IMR-90 (cell line): ENCODE measurements around the gene DBP. TPM values are rescaled to one million over a fixed set of nuclear protein-coding genes. Genes with fewer than 3 reads are reported as not detected.

Experiments used
- ATAC-seq: fragments of 200-7000 bp; cut with Tn5 transposase; 2 replicates; pipeline ENCODE4 v1.9.1; 2020; ENCODE audit warnings: low read depth, mild to moderate bottlenecking, moderate library complexity
- BruUV-seq: library from RNA; stranded (reverse); fragments of 400-500 nt; replicated peaks from 2 replicates; lab custom pipeline; 2021; lab: Mats Ljungman, UMichigan
- CTCF ChIA-PET: fragments of 300-600 bp; formaldehyde crosslinking; extraction: SDS; loops from one replicate; lab custom pipeline; 2021; ENCODE audit warnings: antibody characterized with exemption; lab: Yijun Ruan, JAX
- POLR2A ChIA-PET: fragments of 300-600 bp; sonication (Branson Sonifier 250); formaldehyde crosslinking; loops from one replicate; lab custom pipeline; 2022; ENCODE audit warnings: antibody characterized with exemption; ENCODE audit not compliant: unreplicated experiment; lab: Charles Lee
- DNase-seq: peaks from one replicate; pipeline ENCODE4 v3.0.0; 2013
- H2AFZ ChIP-seq: replicated peaks from 2 replicates; pipeline ENCODE3; 2013; ENCODE audit warnings: low read length, mild to moderate bottlenecking; ENCODE audit not compliant: poor library complexity
- H2AK5ac ChIP-seq: 2 replicates; pipeline ENCODE4 v1.6.1; 2013; ENCODE audit warnings: low read depth, low read length, inconsistent platforms
- H2AK9ac ChIP-seq: replicated peaks from 2 replicates; pipeline ENCODE3; 2013; ENCODE audit warnings: mild to moderate bottlenecking, low read depth, low read length, moderate library complexity; ENCODE audit not compliant: poor library complexity
- H2BK120ac ChIP-seq: 2 replicates; pipeline ENCODE4 v1.6.1; 2013; ENCODE audit warnings: low read depth, low read length, inconsistent platforms
- H2BK15ac ChIP-seq: 3 replicates; pipeline ENCODE4 v1.6.1; 2013; ENCODE audit warnings: low read depth, low read length, inconsistent platforms
- H2BK20ac ChIP-seq: 2 replicates; pipeline ENCODE4 v1.6.1; 2013; ENCODE audit warnings: low read depth, mild to moderate bottlenecking, inconsistent platforms, low read length, moderate library complexity
- H2BK5ac ChIP-seq: 2 replicates; pipeline ENCODE4 v1.6.1; 2013; ENCODE audit warnings: mild to moderate bottlenecking, low read depth, low read length, inconsistent platforms; ENCODE audit not compliant: poor library complexity, severe bottlenecking
- H3K14ac ChIP-seq: replicated peaks from 2 replicates; pipeline ENCODE4 v1.6.1; 2013; ENCODE audit warnings: low read depth, low read length, inconsistent platforms
- H3K18ac ChIP-seq: 2 replicates; pipeline ENCODE4 v1.6.1; 2013; ENCODE audit warnings: low read depth, low read length, control low read depth
- H3K23ac ChIP-seq: 2 replicates; pipeline ENCODE4 v1.6.1; 2013; ENCODE audit warnings: low read depth, low read length, inconsistent platforms
- H3K27ac ChIP-seq: 2 replicates; pipeline ENCODE4 v1.5.1; 2013; ENCODE audit warnings: mild to moderate bottlenecking, control low read depth, low read length; ENCODE audit not compliant: insufficient read depth
- H3K27me3 ChIP-seq: 2 replicates; pipeline ENCODE4 v1.6.1; 2013; ENCODE audit warnings: low read length; ENCODE audit not compliant: control insufficient read depth, insufficient read depth
- H3K36me3 ChIP-seq: 2 replicates; pipeline ENCODE4 v1.6.1; 2013; ENCODE audit warnings: low read length, mixed read lengths; ENCODE audit not compliant: control insufficient read depth, insufficient read depth
- H3K4ac ChIP-seq: 2 replicates; pipeline ENCODE4 v1.6.1; 2013; ENCODE audit warnings: low read depth, low read length, inconsistent platforms
- H3K4me1 ChIP-seq: 2 replicates; pipeline ENCODE4 v1.6.1; 2013; ENCODE audit warnings: low read length, mixed read lengths; ENCODE audit not compliant: control insufficient read depth, insufficient read depth
- H3K4me2 ChIP-seq: 2 replicates; pipeline ENCODE4 v1.6.1; 2013; ENCODE audit warnings: low read depth, mild to moderate bottlenecking, control low read depth, low read length, moderate library complexity
- H3K4me3 ChIP-seq: 2 replicates; pipeline ENCODE4 v1.5.1; 2013; ENCODE audit warnings: low read depth, mild to moderate bottlenecking, control low read depth, low read length, moderate library complexity; ENCODE audit not compliant: insufficient read depth
- H3K56ac ChIP-seq: 2 replicates; pipeline ENCODE4 v1.6.1; 2013; ENCODE audit warnings: low read length, inconsistent platforms; ENCODE audit not compliant: insufficient read depth; ENCODE audit errors: extremely low read depth
- H3K79me1 ChIP-seq, 2 experiments: 2 replicates each; pipeline ENCODE4 v1.6.1; 2013; ENCODE audit warnings: low read length in 2 of 2, inconsistent platforms in 1 of 2, low read depth in 1 of 2
- H3K9ac ChIP-seq: 2 replicates; pipeline ENCODE4 v1.6.1; 2013; ENCODE audit warnings: low read depth, low read length, control low read depth
- H3K9me1 ChIP-seq: 2 replicates; pipeline ENCODE4 v1.6.1; 2013; ENCODE audit warnings: low read length, inconsistent platforms; ENCODE audit not compliant: insufficient read depth
- H3K9me3 ChIP-seq: 2 replicates; pipeline ENCODE4 v1.6.1; 2013; ENCODE audit warnings: low read length; ENCODE audit not compliant: control insufficient read depth, insufficient read depth
- H4K20me1 ChIP-seq: 2 replicates; pipeline ENCODE4 v1.6.1; 2013; ENCODE audit warnings: low read length, inconsistent platforms; ENCODE audit not compliant: insufficient read depth
- H4K5ac ChIP-seq: 2 replicates; pipeline ENCODE4 v1.6.1; 2013; ENCODE audit warnings: mild to moderate bottlenecking, low read depth, low read length, control low read depth
- H4K8ac ChIP-seq, 2 experiments: 2 replicates each; pipeline ENCODE4 v1.6.1; 2013; ENCODE audit warnings: low read depth in 2 of 2, low read length in 2 of 2, control low read depth in 1 of 2, inconsistent platforms in 1 of 2
- H4K91ac ChIP-seq: 2 replicates; pipeline ENCODE4 v1.6.1; 2013; ENCODE audit warnings: low read depth, low read length, inconsistent platforms; ENCODE audit not compliant: insufficient read depth
- CEBPB ChIP-seq: IDR thresholded peaks from 2 replicates; pipeline ENCODE4 v1.6.1; 2012; ENCODE audit warnings: low read depth, low read length, improper control_type of control experiment
- MAFK ChIP-seq: IDR thresholded peaks from 2 replicates; pipeline ENCODE4 v1.6.1; 2012; ENCODE audit warnings: low read depth, low read length, improper control_type of control experiment
- MXI1 ChIP-seq: IDR thresholded peaks from 2 replicates; pipeline ENCODE4 v1.6.1; 2012; ENCODE audit warnings: low read depth, mild to moderate bottlenecking, low read length, moderate library complexity, borderline replicate concordance
- POLR2A ChIP-seq: IDR thresholded peaks from 2 replicates; pipeline ENCODE4 v1.6.1; 2012; ENCODE audit warnings: mild to moderate bottlenecking, low read depth, low read length
- RCOR1 ChIP-seq: IDR thresholded peaks from 2 replicates; pipeline ENCODE4 v1.6.1; 2012; ENCODE audit warnings: mild to moderate bottlenecking, low read length, improper control_type of control experiment; ENCODE audit not compliant: insufficient replicate concordance
- WGBS, 2 experiments: methylation state at CpG; one replicate each; pipeline versions ENCODE4 v1.1.5 to v1.1.7; 2013; ENCODE audit warnings: missing lambda C conversion rate in 2 of 2; ENCODE audit not compliant: insufficient read length in 1 of 2; ENCODE audit errors: extremely low coverage in 2 of 2; 5-methylcytosine and 5-hydroxymethylcytosine counted together
- dilution Hi-C: fragments of 300-500 bp; cut with HindIII; formaldehyde crosslinking; loops from one replicate; pipeline ENCODE4 v1.14.3; 2018; ENCODE audit warnings: low sequenced_read_pairs; ENCODE audit not compliant: unreplicated experiment
- in situ Hi-C: fragments of 300-500 bp; cut with MboI; formaldehyde crosslinking; loops from 3 replicates; pipeline ENCODE4 v1.14.3; 2019; ENCODE audit warnings: low sequenced_read_pairs, inconsistent platforms, mixed read lengths
- intact Hi-C: fragments of 100-400 bp; cut with micrococcal nuclease; formaldehyde crosslinking; loops from 2 replicates; pipeline ENCODE4 v1.10.0; 2022
- polyA plus RNA-seq, 3 experiments: library from polyadenylated mRNA; depleted of rRNA; stranded (reverse); fragments of >200 nt; gene quantifications; 2 replicates each; pipeline ENCODE4 v1.2.3, GENCODE V29; 2012; ENCODE audit warnings: low replicate concordance in 1 of 3
- total RNA-seq: library from RNA; depleted of rRNA; stranded (reverse); fragments of >200 nt; gene quantifications from 2 replicates; pipeline ENCODE4 v1.2.3, GENCODE V29; 2012
- TF ChIP-seq, protein P1 (sequence below): fragments of 150-350 bp; IDR thresholded peaks from 2 replicates; pipeline ENCODE4 v1.6.1; 2017; ENCODE audit warnings: mild to moderate bottlenecking, antibody characterized with exemption, low read length, low read depth

The DBP gene
- total and polyA plus RNA-seq, 2 of the 4 experiments (the other 2 are of a cell fraction): 3.0 to 3.6 TPM

- 69% methylated on average over 3 of the region's 6 CpGs; no CpG with 5 or more reads in 1 of the 2 experiments for WGBS, 2 experiments
- no peak overlapping the region for H3K4me2 ChIP-seq
- intact Hi-C loops: no loop called here
- ChIA-PET CTCF (no interaction called here), POLR2A (no interaction called here)
- no peak overlapping the region for H4K8ac ChIP-seq
- H2AK5ac ChIP-seq: no peak overlapping the region
- H3K27ac ChIP-seq: no peak overlapping the region
- no peaks in the 10 kb centered on the region for H3K36me3 ChIP-seq
- no peak overlapping the region for H2BK15ac ChIP-seq
- H3K23ac ChIP-seq: no peak overlapping the region
- H3K4me1 ChIP-seq: no peaks in the 10 kb centered on the region
- H2BK20ac ChIP-seq: no peak overlapping the region
- H4K5ac ChIP-seq: no peak overlapping the region
- no peak overlapping the region for H3K18ac ChIP-seq
- dilution Hi-C loops: no loop called here
- no peak overlapping the region for H3K9ac ChIP-seq
- no peak for DNase-seq
- H2BK5ac ChIP-seq: no peak overlapping the region
- no peak for ATAC-seq
- no peak for TF ChIP-seq RCOR1
- no peak for TF ChIP-seq MAFK
- TF ChIP-seq POLR2A: no peak
- no peak for TF ChIP-seq MXI1
- no peak for TF ChIP-seq CEBPB
- TF ChIP-seq, protein P1, sequence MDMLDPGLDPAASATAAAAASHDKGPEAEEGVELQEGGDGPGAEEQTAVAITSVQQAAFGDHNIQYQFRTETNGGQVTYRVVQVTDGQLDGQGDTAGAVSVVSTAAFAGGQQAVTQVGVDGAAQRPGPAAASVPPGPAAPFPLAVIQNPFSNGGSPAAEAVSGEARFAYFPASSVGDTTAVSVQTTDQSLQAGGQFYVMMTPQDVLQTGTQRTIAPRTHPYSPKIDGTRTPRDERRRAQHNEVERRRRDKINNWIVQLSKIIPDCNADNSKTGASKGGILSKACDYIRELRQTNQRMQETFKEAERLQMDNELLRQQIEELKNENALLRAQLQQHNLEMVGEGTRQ: no peak
- in situ Hi-C loops: no loop called here
- H3K79me1 ChIP-seq: no peaks in the 10 kb centered on the region
- H2AFZ ChIP-seq: no peak overlapping the region
- no peak overlapping the region for H3K14ac ChIP-seq
- no peaks in the 10 kb centered on the region for H3K9me1 ChIP-seq
- H2BK120ac ChIP-seq: no peak overlapping the region
- H3K4me3 ChIP-seq: no peak overlapping the region
- H3K9me3 ChIP-seq: no peaks in the 10 kb centered on the region
- BruUV-seq: no TSS peak
- H3K56ac ChIP-seq: no peak overlapping the region
- no peak overlapping the region for H4K91ac ChIP-seq
- no peak overlapping the region for H3K4ac ChIP-seq
- no peaks in the 10 kb centered on the region for H4K20me1 ChIP-seq
- no peak overlapping the region for H2AK9ac ChIP-seq
- H3K27me3 ChIP-seq: peaks cover 16% of the 10 kb centered on the region
Observed at GRCh38 chr19:48595833-48596232, 41.3 kb downstream of the DBP start.
